ENCODE results near the gene SLC16A7. TPM values are rescaled to one million over a fixed set of nuclear protein-coding genes. Genes with fewer than 3 reads are reported as not detected.
A peak's percentile ranks its signal among the peaks of the same experiment; 100 is the strongest.

The SLC16A7 gene
- total RNA-seq, 1 experiment from 2014 or later = 2.7 TPM

GRCh38 chr12:59736786-59737185, 141.0 kb downstream of the SLC16A7 start:
- BruUV-seq (replicated peaks) = no TSS peak
- CTCF ChIA-PET = no interaction called here
- Histone ChIP-seq H3F3A (ENCODE audit: insufficient read depth, low read depth) (no peaks in the 10 kb centered on the region), H3K27me3 (ENCODE audit: insufficient read depth, low read depth) (no peaks in the 10 kb centered on the region), H3K79me2 (ENCODE audit: low read depth) (no peaks in the 10 kb centered on the region), H3K4me3 (no peak overlapping the region), H4K20me1 (ENCODE audit: insufficient read depth) (no peaks in the 10 kb centered on the region), H3K4me2 (no peak overlapping the region), H3K9me3 (ENCODE audit: insufficient read depth, low read depth) (no peaks in the 10 kb centered on the region), H3K27ac (no peak overlapping the region), H2AFZ (no peak overlapping the region), H3K36me3 (ENCODE audit: low read depth) (no peaks in the 10 kb centered on the region), H3K9me2 (ENCODE audit: insufficient read depth) (no peaks in the 10 kb centered on the region), H3K4me1 (replicated peaks; ENCODE audit: insufficient read depth) (no peaks in the 10 kb centered on the region)
- peak; percentile 19 to 68 for DNase-seq
- POLR2A ChIA-PET (ENCODE audit: unreplicated experiment) = no interaction called here
- intact Hi-C loops (cut with micrococcal nuclease; ENCODE audit: unreplicated experiment) = no loop called here
- TF ChIP-seq EZH2 (IDR thresholded peaks at IDR 0.05; ENCODE audit: low read depth) (no peak), CTCF (conservative IDR thresholded peaks at IDR 0.05) (no peak)

GRCh38 chr12:59737725-59738463, 142.1 kb downstream of the SLC16A7 start:
- H2AFZ ChIP-seq = no peak overlapping the region
- H3K4me1 ChIP-seq (replicated peaks; ENCODE audit: insufficient read depth) = no peaks in the 10 kb centered on the region
- no peaks in the 10 kb centered on the region for H3F3A ChIP-seq (ENCODE audit: insufficient read depth, low read depth)
- no peak overlapping the region for H3K4me3 ChIP-seq
- ChIA-PET POLR2A (ENCODE audit: unreplicated experiment) (no interaction called here), CTCF (no interaction called here)
- no peaks in the 10 kb centered on the region for H3K9me2 ChIP-seq (ENCODE audit: insufficient read depth)
- no peak overlapping the region for H3K4me2 ChIP-seq
- no peaks in the 10 kb centered on the region for H3K9me3 ChIP-seq (ENCODE audit: insufficient read depth, low read depth)
- no peaks in the 10 kb centered on the region for H3K27me3 ChIP-seq (ENCODE audit: insufficient read depth, low read depth)
- H3K79me2 ChIP-seq (ENCODE audit: low read depth) = no peaks in the 10 kb centered on the region
- DNase-seq = no peak
- H3K27ac ChIP-seq = no peak overlapping the region
- BruUV-seq (replicated peaks) = no TSS peak
- no peaks in the 10 kb centered on the region for H3K36me3 ChIP-seq (ENCODE audit: low read depth)
- intact Hi-C loops (cut with micrococcal nuclease; ENCODE audit: unreplicated experiment) = no loop called here
- no peak for TF ChIP-seq CTCF (conservative IDR thresholded peaks at IDR 0.05)
- no peak for TF ChIP-seq EZH2 (IDR thresholded peaks at IDR 0.05; ENCODE audit: low read depth)
- no peaks in the 10 kb centered on the region for H4K20me1 ChIP-seq (ENCODE audit: insufficient read depth)

GRCh38 chr12:59742841-59743240, 147.0 kb downstream of the SLC16A7 start:
- no peak overlapping the region for H3K4me2 ChIP-seq
- no peak overlapping the region for H2AFZ ChIP-seq
- H3K9me2 ChIP-seq (ENCODE audit: insufficient read depth) = no peaks in the 10 kb centered on the region; the same call in 1 of the 2 replicates
- H3K4me3 ChIP-seq = no peak overlapping the region
- H3K4me1 ChIP-seq (replicated peaks; ENCODE audit: insufficient read depth) = no peaks in the 10 kb centered on the region
- no peak overlapping the region for H3K27ac ChIP-seq
- CTCF ChIA-PET = no interaction called here
- DNase-seq = no peak
- H4K20me1 ChIP-seq (ENCODE audit: insufficient read depth) = no peaks in the 10 kb centered on the region
- POLR2A ChIA-PET (ENCODE audit: unreplicated experiment) = no interaction called here
- H3F3A ChIP-seq (ENCODE audit: insufficient read depth, low read depth) = no peaks in the 10 kb centered on the region
- intact Hi-C loops (cut with micrococcal nuclease; ENCODE audit: unreplicated experiment) = no loop called here
- H3K79me2 ChIP-seq (ENCODE audit: low read depth) = no peaks in the 10 kb centered on the region
- no peak for TF ChIP-seq EZH2 (IDR thresholded peaks at IDR 0.05; ENCODE audit: low read depth)
- no peak for TF ChIP-seq CTCF (conservative IDR thresholded peaks at IDR 0.05)
- no peaks in the 10 kb centered on the region for H3K36me3 ChIP-seq (ENCODE audit: low read depth)
- no peaks in the 10 kb centered on the region for H3K27me3 ChIP-seq (ENCODE audit: insufficient read depth, low read depth)
- no TSS peak for BruUV-seq (replicated peaks)
- no peaks in the 10 kb centered on the region for H3K9me3 ChIP-seq (ENCODE audit: insufficient read depth, low read depth)
